H9 (cell line): ENCODE data around the gene FAM78A. TPM values are rescaled to one million over a fixed set of nuclear protein-coding genes. Genes with fewer than 3 reads are reported as not detected.

Source experiments
- DNase-seq: peaks from one replicate; pipeline ENCODE4 v3.0.0-alpha.2; 2017
- H2AFZ ChIP-seq: one replicate; pipeline ENCODE4 v1.6.1; 2013; ENCODE audit warnings: mild to moderate bottlenecking, low read length, control low read depth, moderate library complexity
- H2AK5ac ChIP-seq: 2 replicates; pipeline ENCODE4 v1.6.1; 2013; ENCODE audit warnings: low read length, control low read depth, mixed read lengths; ENCODE audit not compliant: insufficient read length
- H2BK120ac ChIP-seq: one replicate; pipeline ENCODE4 v1.6.1; 2013; ENCODE audit warnings: low read depth, mild to moderate bottlenecking, low read length, control low read depth, inconsistent platforms; ENCODE audit not compliant: poor library complexity, severe bottlenecking
- H2BK12ac ChIP-seq: 2 replicates; pipeline ENCODE4 v1.6.1; 2013; ENCODE audit warnings: low read length, control low read depth, mixed read lengths, low read depth; ENCODE audit not compliant: insufficient read length
- H2BK15ac ChIP-seq: 2 replicates; pipeline ENCODE4 v1.6.1; 2013; ENCODE audit warnings: low read depth, low read length, control low read depth
- H2BK20ac ChIP-seq: one replicate; pipeline ENCODE4 v1.6.1; 2013; ENCODE audit warnings: low read depth, mild to moderate bottlenecking, low read length, control low read depth, inconsistent platforms; ENCODE audit not compliant: poor library complexity, severe bottlenecking
- H2BK5ac ChIP-seq: 2 replicates; pipeline ENCODE4 v1.6.1; 2013; ENCODE audit warnings: low read length, control low read depth, mixed read lengths; ENCODE audit not compliant: insufficient read length
- H3K14ac ChIP-seq: 2 replicates; pipeline ENCODE4 v1.6.1; 2013; ENCODE audit warnings: low read length, control low read depth; ENCODE audit not compliant: insufficient read depth
- H3K18ac ChIP-seq: 2 replicates; pipeline ENCODE4 v1.6.1; 2013; ENCODE audit warnings: low read depth, mild to moderate bottlenecking, mixed read lengths, low read length, control low read depth; ENCODE audit not compliant: insufficient read length
- H3K23ac ChIP-seq: 2 replicates; pipeline ENCODE4 v1.6.1; 2013; ENCODE audit warnings: low read length, control low read depth, mixed read lengths, low read depth; ENCODE audit not compliant: insufficient read length
- H3K23me2 ChIP-seq: 2 replicates; pipeline ENCODE4 v1.6.1; 2013; ENCODE audit warnings: low read depth, mild to moderate bottlenecking, mixed read lengths, low read length, control low read depth; ENCODE audit not compliant: insufficient read length, poor library complexity, severe bottlenecking
- H3K27ac ChIP-seq: 2 replicates; pipeline ENCODE4 v1.5.1; 2013; ENCODE audit warnings: low read length, control low read depth, mixed read lengths, low read depth; ENCODE audit not compliant: insufficient read length
- H3K27me3 ChIP-seq: 2 replicates; pipeline ENCODE4 v1.6.1; 2013; ENCODE audit warnings: low read length, control low read depth, inconsistent platforms; ENCODE audit not compliant: insufficient read depth
- H3K4ac ChIP-seq: 2 replicates; pipeline ENCODE4 v1.6.1; 2013; ENCODE audit warnings: low read depth, mild to moderate bottlenecking, control low read depth, inconsistent platforms, low read length, moderate library complexity
- H3K4me1 ChIP-seq: 2 replicates; pipeline ENCODE4 v1.6.1; 2013; ENCODE audit warnings: low read length, control low read depth, inconsistent platforms; ENCODE audit not compliant: insufficient read depth
- H3K4me2 ChIP-seq: 2 replicates; pipeline ENCODE4 v1.6.1; 2013; ENCODE audit warnings: low read length, control low read depth, mixed read lengths; ENCODE audit not compliant: insufficient read length, insufficient read depth
- H3K56ac ChIP-seq: 2 replicates; pipeline ENCODE4 v1.6.1; 2013; ENCODE audit warnings: low read depth, mild to moderate bottlenecking, mixed read lengths, low read length, control low read depth; ENCODE audit not compliant: insufficient read length
- H3K79me1 ChIP-seq: 2 replicates; pipeline ENCODE4 v1.6.1; 2013; ENCODE audit warnings: low read depth, mild to moderate bottlenecking, moderate library complexity, low read length, control low read depth, inconsistent platforms; ENCODE audit not compliant: insufficient read depth, poor library complexity, severe bottlenecking
- H3K79me2 ChIP-seq: 2 replicates; pipeline ENCODE4 v1.6.1; 2013; ENCODE audit warnings: low read length, control low read depth, inconsistent platforms; ENCODE audit not compliant: insufficient read depth
- H3K9ac ChIP-seq: 2 replicates; pipeline ENCODE4 v1.6.1; 2013; ENCODE audit warnings: low read length, control low read depth, mixed read lengths; ENCODE audit not compliant: insufficient read length; ENCODE audit errors: extremely low read depth
- H3K9me3 ChIP-seq: one replicate; pipeline ENCODE4 v1.6.1; 2013; ENCODE audit warnings: low read depth, low read length, inconsistent platforms; ENCODE audit not compliant: control insufficient read depth
- H3T11ph ChIP-seq: one replicate; pipeline ENCODE4 v1.6.1; 2013; ENCODE audit warnings: mild to moderate bottlenecking, low read length, control low read depth, inconsistent platforms
- H4K20me1 ChIP-seq: one replicate; pipeline ENCODE4 v1.6.1; 2013; ENCODE audit not compliant: control insufficient read depth, insufficient read length, insufficient read depth
- H4K5ac ChIP-seq: 2 replicates; pipeline ENCODE4 v1.6.1; 2013; ENCODE audit warnings: low read depth, mild to moderate bottlenecking, mixed read lengths, low read length, control low read depth; ENCODE audit not compliant: insufficient read length
- H4K8ac ChIP-seq: replicated peaks from 2 replicates; pipeline ENCODE4 v1.6.1; 2013; ENCODE audit warnings: low read length, control low read depth, mixed read lengths, low read depth; ENCODE audit not compliant: insufficient read length
- H4K91ac ChIP-seq: 2 replicates; pipeline ENCODE4 v1.6.1; 2013; ENCODE audit warnings: low read depth, mild to moderate bottlenecking, moderate library complexity, mixed read lengths, low read length, control low read depth; ENCODE audit not compliant: insufficient read length
- H3K27ac Mint-ChIP-seq, 3 experiments: 2 replicates in 2 of 3; 3 replicates in 1 of 3; pipeline ENCODE4 v1.8.0; 2020 to 2021; ENCODE audit warnings: mixed read lengths in 3 of 3, mild to moderate bottlenecking in 1 of 3, moderate library complexity in 1 of 3
- H3K27me3 Mint-ChIP-seq: 2 replicates; pipeline ENCODE4 v1.8.0; 2021; ENCODE audit warnings: low read depth, mild to moderate bottlenecking, moderate library complexity, mixed read lengths
- H3K36me3 Mint-ChIP-seq, 3 experiments: 2 replicates in 2 of 3; 3 replicates in 1 of 3; pipeline ENCODE4 v1.8.0; 2020 to 2021; ENCODE audit warnings: low read depth in 3 of 3, mixed read lengths in 3 of 3; ENCODE audit not compliant: insufficient read depth in 1 of 3
- H3K4me1 Mint-ChIP-seq, 2 experiments: 2 replicates each; pipeline ENCODE4 v1.8.0; 2020; ENCODE audit warnings: mixed read lengths in 2 of 2
- H3K4me3 Mint-ChIP-seq, 2 experiments: 2 replicates in 1 of 2; 3 replicates in 1 of 2; pipeline ENCODE4 v1.8.0; 2020 to 2021; ENCODE audit warnings: mild to moderate bottlenecking in 2 of 2, mixed read lengths in 2 of 2, moderate library complexity in 1 of 2
- H3K9me3 Mint-ChIP-seq, 2 experiments: 2 replicates in 1 of 2; 3 replicates in 1 of 2; pipeline ENCODE4 v1.8.0; 2020; ENCODE audit warnings: mild to moderate bottlenecking in 2 of 2, mixed read lengths in 2 of 2, moderate library complexity in 1 of 2
- CTCF ChIP-seq: fragments of 200-600 bp; sonication (generic); conservative IDR thresholded peaks from 3 replicates; pipeline ENCODE4 v1.8.0; 2021; ENCODE audit warnings: antibody characterized with exemption, mild to moderate bottlenecking
- WGBS: extraction: QIAGEN DNeasy Blood & Tissue Kit; methylation state at CpG from one replicate; pipeline ENCODE4 v1.1.7; 2013; ENCODE audit warnings: missing lambda C conversion rate, low lambda C conversion rate, mixed read lengths; ENCODE audit not compliant: insufficient read length; ENCODE audit errors: extremely low coverage; 5-methylcytosine and 5-hydroxymethylcytosine counted together
- total RNA-seq: library from RNA; stranded (reverse); gene quantifications from 2 replicates; pipeline ENCODE4 v1.2.1, GENCODE V29; 2021

The FAM78A gene
- total RNA-seq, 1 experiment from 2014 or later, result 1.9 TPM

- TF ChIP-seq CTCF, result no peak
- H3K4me1 Mint-ChIP-seq, result peaks cover 12 to 16% of the 10 kb centered on the region in 2 experiments
- Histone ChIP-seq H3K14ac (no peak overlapping the region), H4K5ac (no peak overlapping the region), H3K27ac (no peak overlapping the region), H3K23me2 (no peaks in the 10 kb centered on the region), H3K9ac (no peak overlapping the region), H3K79me2 (no peaks in the 10 kb centered on the region), H3K56ac (no peak overlapping the region), H2BK5ac (no peak overlapping the region), H4K20me1 (no peaks in the 10 kb centered on the region), H3K4me1 (peaks cover 5% of the 10 kb centered on the region; the same call in 1 of the 2 replicates), H2BK12ac (no peak overlapping the region), H4K8ac (no peak overlapping the region), H2AFZ (no peak overlapping the region), H3K23ac (no peak overlapping the region), H4K91ac (no peak overlapping the region), H2BK20ac (no peak overlapping the region), H3K4me2 (no peak overlapping the region), H2BK120ac (no peak overlapping the region), H2AK5ac (no peak overlapping the region), H3K4ac (no peak overlapping the region), H3K27me3 (no peaks in the 10 kb centered on the region), H3T11ph (no peak overlapping the region), H3K9me3 (no peaks in the 10 kb centered on the region), H2BK15ac (no peak overlapping the region), H3K79me1 (no peaks in the 10 kb centered on the region), H3K18ac (no peak overlapping the region)
- DNase-seq, result no peak
- peaks cover 15 to 52% (median 45%) of the 10 kb centered on the region in 3 experiments; a peak in 6 of 7 replicates for H3K36me3 Mint-ChIP-seq
- no peak overlapping the region for H3K4me3 Mint-ChIP-seq
- H3K27me3 Mint-ChIP-seq, result no peaks in the 10 kb centered on the region
- no peak overlapping the region for H3K27ac Mint-ChIP-seq
- H3K9me3 Mint-ChIP-seq, result no peaks in the 10 kb centered on the region
- WGBS, result no CpG with 5 or more reads among the region's 9 CpGs
Observed at GRCh38 chr9:131233995-131234394, 42.3 kb downstream of the FAM78A start.
